HG03159 (cell line): ENCODE measurements around the gene COMMD4.
"Not testable (repeated sequence)": the region's sequence is repeated elsewhere in the genome, so short reads cannot be mapped to it uniquely, and the experiment has no call there.

ENCODE experiments used
- ATAC-seq: cut with Tn5 transposase; IDR thresholded peaks from one replicate; pipeline ENCODE4 v1.9.1; 2021; ENCODE audit warnings: mild to moderate bottlenecking, moderate library complexity; ENCODE audit not compliant: unreplicated experiment

Gene COMMD4

DNA sequence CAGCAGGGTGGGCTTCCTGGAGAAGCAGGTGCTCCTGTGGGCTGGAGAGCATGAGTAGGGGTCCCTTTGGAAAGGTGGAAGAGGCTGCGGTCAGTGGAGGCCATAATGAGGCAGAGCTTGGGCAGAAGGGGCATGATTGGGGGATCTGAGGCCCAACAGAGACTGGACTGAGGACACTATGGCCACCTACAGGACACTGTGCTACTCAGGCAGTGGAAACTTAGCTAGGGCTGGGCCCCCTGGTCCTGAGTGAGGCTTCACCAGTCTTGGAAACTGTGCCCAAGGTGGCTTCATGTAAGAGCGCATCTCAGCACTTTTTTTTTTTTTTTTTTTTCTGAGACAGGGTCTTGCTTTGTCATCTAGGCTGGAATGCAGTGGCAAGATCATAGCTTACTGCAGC, 6.3 kb upstream of the COMMD4 start:
- no peak for ATAC-seq

DNA sequence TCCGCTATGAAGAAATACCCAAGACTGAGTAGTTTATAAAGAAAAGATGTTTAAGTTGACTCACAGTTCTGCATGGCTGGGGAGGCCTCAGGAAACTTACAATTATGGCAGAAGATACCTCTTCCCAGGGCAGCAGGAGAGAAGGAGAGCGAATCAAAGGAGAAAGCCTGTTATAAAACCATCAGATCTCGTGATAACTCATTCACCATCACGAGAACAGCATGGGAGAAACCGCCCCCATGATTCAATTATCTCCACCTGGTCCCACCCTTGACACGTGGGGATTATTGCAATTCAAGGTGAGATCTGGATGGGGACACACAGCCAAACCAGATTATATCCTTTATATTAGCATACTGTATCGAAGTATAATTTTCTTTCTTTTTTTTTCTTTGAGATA, 3.8 kb upstream of the COMMD4 start:
- ATAC-seq: not testable (repeated sequence)

DNA sequence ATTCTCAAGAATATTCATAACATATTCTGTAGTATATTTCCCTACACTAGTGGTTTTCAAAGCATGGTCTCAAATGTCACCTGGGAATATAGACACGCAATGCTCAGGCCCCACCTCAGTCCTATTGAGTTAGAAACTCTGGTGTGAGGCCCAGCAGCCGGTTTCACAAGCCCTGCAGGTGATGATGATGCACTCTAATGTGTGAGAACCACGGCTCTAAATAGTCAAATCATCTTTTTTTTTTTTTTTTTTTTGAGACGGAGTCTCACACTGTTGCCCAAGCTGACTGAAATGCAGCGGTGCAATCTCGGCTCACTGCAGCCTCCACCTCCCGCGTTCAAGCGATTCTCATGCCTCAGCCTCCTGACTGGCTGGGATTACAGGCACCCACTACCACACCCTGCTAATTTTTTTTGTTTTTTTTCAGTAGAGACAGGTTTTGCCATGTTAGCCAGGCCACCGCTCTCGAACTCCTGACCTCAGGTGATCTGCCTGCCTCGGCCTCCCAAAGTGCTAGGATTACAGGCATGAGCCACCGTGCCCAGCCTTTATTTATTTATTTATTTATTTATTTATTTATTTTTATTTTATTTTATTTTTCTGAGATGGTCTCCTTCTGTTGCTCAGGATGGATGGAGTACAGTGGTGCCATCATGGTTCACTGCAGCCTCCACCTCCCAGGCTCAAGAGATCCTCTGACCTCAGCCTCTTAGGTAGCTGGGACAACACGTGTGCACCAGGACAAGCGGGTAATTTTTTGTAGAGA, 2.0 kb upstream of the COMMD4 start:
- not testable (repeated sequence) for ATAC-seq

DNA sequence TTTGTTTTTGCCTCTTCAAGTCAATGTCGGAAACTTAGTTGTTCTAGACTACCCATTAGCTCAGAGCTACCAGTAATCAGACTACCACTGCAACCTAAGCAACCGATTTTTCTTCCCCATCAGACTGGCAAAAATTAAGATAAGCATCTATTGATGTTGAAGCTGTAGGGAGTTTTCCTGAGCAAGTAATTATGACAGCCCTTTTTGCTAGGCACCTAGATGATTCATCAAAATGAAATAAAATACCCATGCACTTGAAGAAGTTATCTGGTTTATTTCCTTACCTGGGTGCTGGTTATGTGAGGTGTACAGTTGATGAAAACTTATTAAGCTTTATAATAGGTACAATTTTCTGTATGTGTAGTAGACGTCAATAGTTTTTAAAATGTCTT, 554 bp upstream of the COMMD4 start:
- no peak for ATAC-seq

DNA sequence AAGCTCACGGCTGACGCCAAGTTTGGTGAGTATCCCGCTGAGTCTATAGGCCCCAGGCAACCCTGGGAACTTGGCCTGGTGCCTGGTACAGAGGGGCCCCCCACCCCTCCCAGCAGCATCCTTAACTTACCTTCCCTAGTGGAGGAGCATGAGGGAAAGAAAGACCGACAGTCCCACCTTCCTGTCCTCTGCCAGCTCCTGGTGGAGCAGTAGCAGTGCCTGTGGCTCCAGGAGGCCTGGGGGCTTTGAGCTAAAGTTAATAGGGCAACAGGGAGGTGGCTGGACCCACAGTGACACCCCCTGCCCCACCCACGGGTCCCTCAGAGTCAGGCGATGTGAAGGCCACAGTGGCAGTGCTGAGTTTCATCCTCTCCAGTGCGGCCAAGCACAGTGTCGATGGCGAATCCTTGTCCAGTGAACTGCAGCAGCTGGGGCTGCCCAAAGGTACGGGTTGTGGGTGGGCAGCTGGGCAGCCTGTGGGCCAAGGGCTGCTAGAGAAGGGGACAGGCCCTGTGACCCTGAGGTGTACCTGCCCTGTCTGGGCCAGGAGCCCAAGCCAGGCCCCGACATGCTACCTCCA, 2.9 kb downstream of the COMMD4 start:
- no peak for ATAC-seq

DNA sequence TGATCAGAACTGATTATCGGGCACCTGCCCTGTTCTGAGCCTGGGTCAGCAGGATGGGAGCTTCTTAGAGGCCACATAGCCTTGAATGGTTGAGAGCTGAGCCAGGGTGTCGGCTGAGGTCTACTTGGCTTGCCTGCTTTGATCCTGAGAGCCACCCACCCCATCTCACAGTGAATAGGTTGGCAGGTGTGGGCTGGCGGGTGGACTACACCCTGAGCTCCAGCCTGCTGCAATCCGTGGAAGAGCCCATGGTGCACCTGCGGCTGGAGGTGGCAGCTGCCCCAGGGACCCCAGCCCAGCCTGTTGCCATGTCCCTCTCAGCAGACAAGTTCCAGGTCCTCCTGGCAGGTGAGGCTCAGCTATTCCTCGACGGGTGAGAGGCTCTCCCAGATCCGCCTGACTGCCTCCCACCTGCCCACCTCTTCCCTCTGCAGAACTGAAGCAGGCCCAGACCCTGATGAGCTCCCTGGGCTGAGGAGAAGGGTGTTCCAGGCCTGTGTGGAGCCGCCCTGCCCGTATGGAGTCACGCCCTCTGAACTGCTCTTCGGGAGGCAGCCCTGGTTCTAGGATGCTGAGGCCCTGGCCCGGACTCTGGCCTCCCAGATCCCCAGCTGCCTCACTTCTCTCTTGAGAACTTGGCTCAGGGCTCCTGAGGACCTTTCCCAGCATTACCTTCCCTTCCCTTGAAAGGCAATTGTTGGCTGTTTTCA, 3.8 kb downstream of the COMMD4 start:
- no peak for ATAC-seq

DNA sequence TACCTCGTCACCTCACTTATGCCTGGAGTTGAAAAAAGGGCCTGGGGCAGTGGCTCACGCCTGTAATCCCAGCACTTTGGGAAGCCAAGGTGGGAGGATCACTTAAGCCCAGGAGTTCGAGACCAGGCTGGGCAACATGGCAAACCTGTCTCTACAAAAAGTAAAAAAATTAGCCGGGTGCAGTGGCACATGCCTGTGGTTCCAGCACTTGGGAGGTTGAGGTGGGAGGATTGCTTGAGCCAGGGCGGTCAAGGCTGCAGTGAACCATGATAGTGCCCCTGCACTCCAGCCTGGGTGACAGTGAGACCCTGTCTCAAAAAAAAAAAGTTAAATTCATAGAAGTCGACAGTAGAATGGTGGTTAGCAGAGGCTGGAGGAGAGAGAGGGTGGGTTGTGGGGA, 6.4 kb downstream of the COMMD4 start:
- no peak for ATAC-seq

DNA sequence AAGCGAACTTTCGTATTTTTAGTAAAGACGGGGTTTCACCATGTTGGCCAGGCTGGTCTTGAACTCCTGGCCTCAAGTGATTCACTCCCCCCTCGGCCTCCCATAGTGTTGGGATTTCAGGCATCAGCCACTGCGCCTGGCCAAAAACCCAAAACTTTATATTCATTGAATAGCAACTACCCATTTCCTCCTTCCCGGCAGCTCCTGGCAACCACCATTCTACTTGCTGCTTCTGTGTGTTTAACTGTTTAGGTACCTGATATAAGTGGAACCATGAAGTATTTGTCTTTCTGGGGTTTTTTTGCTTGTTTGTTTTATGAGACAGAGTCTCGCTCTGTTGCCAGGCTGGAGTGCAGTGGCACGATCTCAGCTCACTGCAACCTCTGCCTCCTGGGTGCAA, 8.1 kb downstream of the COMMD4 start:
- not testable (repeated sequence) for ATAC-seq

DNA sequence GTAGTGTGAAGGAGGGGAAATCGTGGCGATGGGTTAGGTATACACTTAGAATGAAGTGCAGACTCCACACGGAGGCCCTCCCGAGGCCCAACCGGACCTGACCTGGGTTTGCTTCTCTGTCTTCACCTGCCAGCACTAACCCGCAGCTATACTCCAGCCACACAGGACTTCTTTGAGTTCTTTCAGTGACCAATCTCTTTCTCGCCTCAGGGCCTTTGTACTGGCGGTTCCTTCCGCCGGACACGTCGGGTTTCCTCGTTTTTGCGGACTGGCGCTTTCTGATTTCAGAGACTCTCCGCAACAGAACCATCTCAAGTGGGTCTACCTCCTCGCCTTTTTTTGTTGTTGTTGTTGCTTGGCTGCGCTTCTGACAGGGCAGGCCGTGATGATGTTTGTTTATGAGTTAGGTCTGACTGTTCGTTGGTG, 10.9 kb downstream of the COMMD4 start, which contains the start of gene NEIL1:
TSS of gene NEIL1 (plus strand) at position 244 of the 426 bp plus-strand sequence. CDS start 1,867 bp downstream, outside the sequence.
- ATAC-seq: no peak

DNA sequence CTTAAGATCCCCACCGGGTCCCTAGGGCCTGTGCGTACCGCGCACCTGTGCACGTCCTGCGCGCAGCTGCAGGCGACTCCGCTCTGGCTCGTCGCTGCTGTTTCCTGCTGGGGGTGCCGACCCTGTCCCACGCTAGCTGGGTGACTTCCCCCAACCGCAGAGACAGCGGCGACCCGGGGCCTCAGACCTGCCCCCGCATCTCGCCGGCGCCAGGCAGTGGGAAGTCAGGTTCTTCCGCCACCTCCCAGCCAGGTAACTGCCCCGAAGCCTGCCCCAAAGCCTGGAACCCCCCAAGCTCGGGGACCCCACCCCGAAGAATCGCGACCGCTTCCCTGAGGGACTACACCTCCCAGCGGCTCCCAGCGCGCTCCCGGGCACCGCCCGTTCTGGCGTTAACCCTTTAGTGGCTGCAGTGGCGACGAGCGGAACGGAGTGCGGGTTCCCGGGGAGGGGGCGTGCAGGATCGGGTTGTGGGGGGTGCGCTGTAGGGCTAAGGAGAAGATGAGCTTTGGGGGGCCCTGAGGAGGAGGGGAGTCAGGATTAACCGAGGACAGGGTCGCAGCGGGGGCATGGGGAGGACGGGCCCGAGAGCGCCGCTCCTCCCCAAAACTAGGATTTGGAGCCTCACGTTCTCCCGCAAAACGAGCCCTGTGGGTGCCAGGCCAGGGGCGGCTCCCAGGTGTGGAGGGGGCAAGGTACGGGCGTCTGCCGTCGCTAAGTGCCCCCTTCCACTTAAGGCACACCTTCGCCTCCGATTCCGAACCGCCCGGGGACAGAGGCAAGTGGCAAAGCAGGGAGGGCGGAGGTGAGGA, 11.6 kb downstream of the COMMD4 start:
- peak; percentile 60 for ATAC-seq

DNA sequence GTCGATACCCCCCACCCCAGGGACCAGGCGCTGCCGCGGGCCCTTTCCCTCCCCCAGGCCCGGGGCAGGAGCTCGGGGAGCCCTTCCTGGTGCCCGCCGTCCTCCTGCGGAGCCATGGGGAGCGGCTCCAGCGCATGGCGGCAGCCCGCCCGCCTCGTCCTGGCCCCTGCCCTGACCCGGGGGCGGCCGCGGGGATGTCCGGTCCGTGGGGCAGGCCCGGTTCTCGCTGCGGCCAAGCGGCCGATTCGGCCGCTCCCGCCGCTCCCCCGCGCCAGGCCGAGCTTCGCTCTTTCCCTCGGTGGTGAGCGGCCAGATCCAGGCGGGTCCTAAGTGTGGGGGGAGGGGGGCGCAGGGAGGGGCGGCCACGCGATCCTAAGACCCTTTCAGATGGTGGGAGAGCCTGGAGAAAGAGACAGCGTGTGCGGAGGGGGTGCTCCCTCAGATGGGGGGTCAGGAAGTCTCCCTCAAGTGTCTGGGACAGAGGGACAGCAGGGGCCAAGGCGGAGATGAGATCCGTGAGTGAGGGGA, 12.2 kb downstream of the COMMD4 start:
- no peak for ATAC-seq

DNA sequence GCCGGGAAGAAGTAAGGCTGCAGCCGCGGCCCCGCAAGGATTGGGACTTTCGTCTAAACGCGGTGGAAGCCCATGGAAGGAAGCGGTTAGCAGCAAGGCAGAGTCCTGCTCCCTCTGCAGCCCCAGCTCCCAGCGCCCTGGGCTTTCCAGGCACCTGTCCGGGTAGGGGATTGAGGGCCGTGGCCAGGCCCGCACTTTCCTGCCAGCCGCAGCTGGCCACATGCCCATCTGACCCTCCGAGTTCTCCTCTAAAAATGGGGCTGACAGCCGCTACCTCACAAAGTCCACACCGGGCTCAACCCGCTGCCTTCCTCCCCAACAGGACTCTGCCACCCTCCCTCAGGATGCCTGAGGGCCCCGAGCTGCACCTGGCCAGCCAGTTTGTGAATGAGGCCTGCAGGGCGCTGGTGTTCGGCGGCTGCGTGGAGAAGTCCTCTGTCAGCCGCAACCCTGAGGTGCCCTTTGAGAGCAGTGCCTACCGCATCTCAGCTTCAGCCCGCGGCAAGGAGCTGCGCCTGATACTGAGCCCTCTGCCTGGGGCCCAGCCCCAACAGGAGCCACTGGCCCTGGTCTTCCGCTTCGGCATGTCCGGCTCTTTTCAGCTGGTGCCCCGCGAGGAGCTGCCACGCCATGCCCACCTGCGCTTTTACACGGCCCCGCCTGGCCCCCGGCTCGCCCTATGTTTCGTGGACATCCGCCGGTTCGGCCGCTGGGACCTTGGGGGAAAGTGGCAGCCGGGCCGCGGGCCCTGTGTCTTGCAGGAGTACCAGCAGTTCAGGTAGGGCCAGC, 12.9 kb downstream of the COMMD4 start:
- ATAC-seq: no peak

DNA sequence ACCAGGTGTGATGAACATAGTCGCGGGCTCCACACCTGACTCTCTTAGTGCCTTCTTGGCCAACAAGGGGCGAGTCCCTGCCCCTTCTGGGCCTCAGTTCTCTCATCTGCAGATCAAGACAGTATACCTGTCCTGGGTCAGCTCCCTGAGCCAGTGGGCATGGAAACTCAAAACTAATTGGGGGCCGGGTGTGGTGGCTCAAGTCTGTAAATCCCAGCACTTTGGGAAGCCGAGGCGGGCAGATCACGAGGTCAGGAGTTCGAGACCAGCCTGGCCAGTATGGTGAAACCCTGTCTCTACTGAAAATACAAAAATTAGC, 13.4 kb downstream of the COMMD4 start:
- ATAC-seq: not testable (repeated sequence)

DNA sequence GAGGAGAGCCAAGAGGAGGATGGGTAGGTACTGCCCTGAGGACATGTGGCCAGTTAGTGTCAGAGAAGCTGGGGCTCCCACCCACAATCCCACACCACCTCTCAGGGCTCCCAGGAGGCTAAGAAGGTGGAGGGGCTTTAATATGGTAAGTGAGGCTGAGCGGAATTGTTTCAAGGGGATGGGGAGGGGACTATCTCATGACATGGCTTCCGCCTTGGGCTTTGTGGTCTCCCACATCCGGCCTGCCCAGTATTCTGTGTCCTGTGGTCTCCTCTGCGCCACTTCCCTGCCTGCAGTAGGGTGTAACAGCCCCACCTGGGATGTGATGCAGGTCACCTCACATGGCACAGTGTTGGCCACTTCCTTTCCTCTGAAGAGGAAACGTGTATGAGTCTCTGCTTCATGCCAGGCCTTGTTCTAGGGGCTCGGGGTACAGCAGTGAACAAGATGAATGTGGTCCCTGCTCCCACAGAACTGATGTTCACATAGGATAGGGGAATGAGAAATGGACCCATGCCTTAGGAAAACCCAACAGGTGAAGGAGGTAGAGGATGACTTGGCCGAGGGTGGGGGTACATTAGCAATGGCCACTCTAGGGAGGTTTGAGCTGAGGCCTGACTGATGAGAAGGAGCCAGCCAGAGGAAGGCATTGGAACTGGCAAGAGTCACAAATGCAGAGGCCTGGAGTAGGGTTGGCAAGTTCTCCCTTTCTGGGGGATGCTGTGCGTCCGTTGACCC, 14.2 kb downstream of the COMMD4 start:
- no peak for ATAC-seq

DNA sequence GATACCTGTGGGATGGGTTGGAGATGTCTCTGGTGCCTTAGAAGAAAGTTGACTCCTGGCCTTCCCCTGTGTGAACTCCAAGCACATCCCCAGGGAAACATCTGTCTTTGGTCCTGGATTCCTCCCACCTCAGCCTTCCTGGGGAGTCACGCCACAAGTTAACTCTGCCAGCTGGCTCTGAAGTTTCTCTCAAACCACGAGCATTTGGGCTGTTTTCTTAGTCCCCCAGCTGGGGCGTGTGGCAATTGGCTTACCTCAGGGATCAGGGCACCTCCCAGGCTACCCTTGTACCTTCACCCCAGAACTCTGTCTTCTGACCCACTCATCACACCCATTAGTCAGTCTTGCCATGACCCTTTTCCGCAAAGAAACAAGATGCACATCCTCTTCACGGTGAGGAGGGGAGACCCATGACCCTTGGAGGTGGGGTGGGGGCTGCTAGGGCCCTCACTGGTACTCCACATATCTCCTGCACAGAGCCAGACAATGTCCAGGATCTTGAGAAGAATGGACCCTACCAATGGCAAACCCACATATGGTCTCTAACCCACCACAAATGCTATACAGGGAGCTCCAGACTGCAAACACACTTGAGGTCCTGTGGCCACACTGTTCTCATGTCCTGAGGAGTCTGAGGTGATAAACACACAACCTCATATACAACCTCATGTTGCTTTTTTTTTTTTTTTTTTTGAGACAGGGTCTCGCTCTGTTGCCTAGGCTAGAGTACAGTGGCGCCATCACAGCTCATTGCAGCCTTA, 14.9 kb downstream of the COMMD4 start:
- ATAC-seq: no peak

DNA sequence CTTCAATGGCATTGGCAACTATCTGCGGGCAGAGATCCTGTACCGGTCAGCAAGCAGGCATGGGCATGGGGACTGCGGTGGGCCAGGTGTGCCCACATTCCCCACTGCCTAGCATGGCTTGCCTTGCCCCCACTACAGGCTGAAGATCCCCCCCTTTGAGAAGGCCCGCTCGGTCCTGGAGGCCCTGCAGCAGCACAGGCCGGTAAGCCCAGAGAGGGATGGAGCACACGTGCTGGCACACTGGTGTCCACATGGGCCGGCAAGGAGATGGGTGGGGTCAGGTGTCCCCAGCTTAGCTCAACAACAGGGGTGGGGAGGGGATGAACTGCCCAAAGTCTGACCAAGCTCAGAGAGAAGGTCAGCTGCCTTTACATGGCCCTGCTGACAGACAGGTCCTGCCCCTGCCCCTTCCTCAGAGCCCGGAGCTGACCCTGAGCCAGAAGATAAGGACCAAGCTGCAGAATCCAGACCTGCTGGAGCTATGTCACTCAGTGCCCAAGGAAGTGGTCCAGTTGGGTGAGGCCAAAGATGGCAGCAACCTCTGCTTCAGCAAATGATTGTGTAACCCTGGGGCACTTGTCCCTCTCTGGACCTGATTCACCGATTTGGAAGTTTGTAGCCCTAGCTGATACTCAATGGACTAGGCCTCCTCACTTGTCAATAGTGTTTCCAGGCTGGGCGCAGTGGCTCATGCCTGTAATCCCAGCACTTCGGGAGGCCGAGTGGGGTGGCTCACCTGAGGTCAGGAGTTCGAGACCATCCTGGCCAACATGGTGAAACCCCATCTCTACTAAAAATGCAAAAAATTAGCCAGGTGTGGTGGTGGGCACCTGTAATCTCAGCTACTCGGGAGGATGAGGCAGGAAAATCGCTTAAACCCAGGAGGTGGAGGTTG, 16.6 kb downstream of the COMMD4 start:
- ATAC-seq: no peak

DNA sequence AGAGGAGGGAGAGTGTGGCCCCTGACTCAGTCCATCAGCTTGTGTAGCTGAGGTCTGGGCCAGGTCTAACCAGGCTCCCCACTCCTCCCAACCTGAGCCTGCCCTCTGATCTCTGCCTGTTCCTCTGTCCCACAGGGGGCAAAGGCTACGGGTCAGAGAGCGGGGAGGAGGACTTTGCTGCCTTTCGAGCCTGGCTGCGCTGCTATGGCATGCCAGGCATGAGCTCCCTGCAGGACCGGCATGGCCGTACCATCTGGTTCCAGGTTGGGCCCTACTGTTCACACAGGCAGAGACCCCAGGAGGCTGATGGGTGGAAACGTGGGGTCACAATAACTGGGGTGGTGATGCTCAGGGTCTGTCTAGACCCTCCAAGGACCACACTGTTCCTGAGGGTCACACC, 17.7 kb downstream of the COMMD4 start:
- no peak for ATAC-seq

DNA sequence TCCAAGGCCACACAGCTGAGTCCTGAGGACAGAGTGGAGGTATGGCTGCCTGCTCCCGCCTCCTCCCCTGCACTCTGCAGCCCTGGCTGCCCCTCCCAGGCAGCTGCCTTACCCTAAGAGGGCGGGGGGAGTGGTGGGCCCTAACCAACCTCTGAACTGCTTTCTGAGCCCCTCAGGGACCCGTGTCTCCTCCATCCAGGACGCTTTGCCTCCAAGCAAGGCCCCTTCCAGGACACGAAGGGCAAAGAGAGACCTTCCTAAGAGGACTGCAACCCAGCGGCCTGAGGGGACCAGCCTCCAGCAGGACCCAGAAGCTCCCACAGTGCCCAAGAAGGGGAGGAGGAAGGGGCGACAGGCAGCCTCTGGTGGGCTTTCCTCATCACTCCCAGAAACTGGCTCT, 18.6 kb downstream of the COMMD4 start:
- ATAC-seq: no peak
